NB4 (cell line): Measurements from ENCODE around the gene MCRS1.

Source experiments
- DNase-seq: peaks from one replicate; pipeline ENCODE4 v3.0.0; 2010; ENCODE audit warnings: low read depth
- H3K4me3 ChIP-seq: one replicate; pipeline ENCODE4 v1.5.1; 2011; ENCODE audit warnings: mild to moderate bottlenecking, low read depth, low read length, moderate library complexity
- MYC ChIP-seq: IDR thresholded peaks from 2 replicates; pipeline ENCODE4 v1.6.1; 2011; ENCODE audit warnings: low read depth, low read length
- POLR2A ChIP-seq: IDR thresholded peaks from 2 replicates; pipeline ENCODE4 v1.6.1; 2011; ENCODE audit warnings: mild to moderate bottlenecking; ENCODE audit not compliant: insufficient read length; ENCODE audit errors: extremely low read depth
- TF ChIP-seq, protein P1 (sequence below): IDR thresholded peaks from one replicate; pipeline ENCODE4 v1.5.1; 2012; ENCODE audit warnings: low read depth, low read length
- TF ChIP-seq, protein P2 (sequence below): IDR thresholded peaks from 2 replicates; pipeline ENCODE4 v1.6.1; 2011; ENCODE audit warnings: low read depth, low read length

Gene MCRS1

DNA sequence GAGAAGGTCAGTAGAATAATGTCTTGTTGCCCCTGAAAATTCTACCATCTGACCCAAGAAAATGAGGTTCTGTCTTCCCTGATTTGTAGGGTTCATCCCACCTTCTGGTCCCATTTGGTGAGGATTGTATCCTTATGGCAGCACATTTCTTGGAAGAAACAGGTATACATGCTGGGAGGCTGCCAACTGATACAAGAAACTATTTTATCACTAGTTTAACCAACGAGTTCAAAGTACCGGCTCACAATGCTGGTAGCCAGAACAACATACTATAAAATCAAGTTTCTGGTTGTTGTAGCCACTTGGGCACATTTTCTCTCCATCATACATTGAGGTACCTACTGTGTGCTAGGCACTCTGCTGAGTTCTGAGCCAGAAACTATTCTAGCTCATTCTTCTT, 36.2 kb downstream of the MCRS1 start:
- no peak for DNase-seq
- TF ChIP-seq, protein P1, sequence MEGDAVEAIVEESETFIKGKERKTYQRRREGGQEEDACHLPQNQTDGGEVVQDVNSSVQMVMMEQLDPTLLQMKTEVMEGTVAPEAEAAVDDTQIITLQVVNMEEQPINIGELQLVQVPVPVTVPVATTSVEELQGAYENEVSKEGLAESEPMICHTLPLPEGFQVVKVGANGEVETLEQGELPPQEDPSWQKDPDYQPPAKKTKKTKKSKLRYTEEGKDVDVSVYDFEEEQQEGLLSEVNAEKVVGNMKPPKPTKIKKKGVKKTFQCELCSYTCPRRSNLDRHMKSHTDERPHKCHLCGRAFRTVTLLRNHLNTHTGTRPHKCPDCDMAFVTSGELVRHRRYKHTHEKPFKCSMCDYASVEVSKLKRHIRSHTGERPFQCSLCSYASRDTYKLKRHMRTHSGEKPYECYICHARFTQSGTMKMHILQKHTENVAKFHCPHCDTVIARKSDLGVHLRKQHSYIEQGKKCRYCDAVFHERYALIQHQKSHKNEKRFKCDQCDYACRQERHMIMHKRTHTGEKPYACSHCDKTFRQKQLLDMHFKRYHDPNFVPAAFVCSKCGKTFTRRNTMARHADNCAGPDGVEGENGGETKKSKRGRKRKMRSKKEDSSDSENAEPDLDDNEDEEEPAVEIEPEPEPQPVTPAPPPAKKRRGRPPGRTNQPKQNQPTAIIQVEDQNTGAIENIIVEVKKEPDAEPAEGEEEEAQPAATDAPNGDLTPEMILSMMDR, result no peak
- TF ChIP-seq POLR2A, result no peak
- TF ChIP-seq, protein P2, sequence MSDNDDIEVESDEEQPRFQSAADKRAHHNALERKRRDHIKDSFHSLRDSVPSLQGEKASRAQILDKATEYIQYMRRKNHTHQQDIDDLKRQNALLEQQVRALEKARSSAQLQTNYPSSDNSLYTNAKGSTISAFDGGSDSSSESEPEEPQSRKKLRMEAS, result no peak
- TF ChIP-seq MYC, result no peak
- H3K4me3 ChIP-seq, result no peak overlapping the region

DNA sequence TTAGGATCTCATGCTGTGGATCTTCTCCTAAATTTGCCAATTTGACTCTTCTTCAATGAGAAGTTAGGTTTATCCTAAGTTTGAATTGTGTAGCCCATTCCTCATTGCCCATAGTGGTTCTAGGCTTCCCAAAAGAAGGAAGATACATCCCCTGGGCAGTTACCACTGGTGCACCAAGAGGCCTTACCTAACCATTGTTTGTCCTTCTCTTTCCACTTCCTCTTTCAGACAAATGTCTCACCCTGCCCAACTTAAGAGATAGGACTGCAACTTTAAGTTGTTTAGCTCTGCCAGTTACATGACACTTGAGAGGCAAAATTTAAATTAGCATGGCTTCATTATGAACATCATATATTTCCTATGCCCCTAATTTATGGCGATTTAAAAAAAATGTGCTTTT, 38.5 kb downstream of the MCRS1 start:
- TF ChIP-seq, protein P2, result no peak
- TF ChIP-seq MYC, result no peak
- DNase-seq, result peak; percentile 83
- no peak overlapping the region for H3K4me3 ChIP-seq

DNA sequence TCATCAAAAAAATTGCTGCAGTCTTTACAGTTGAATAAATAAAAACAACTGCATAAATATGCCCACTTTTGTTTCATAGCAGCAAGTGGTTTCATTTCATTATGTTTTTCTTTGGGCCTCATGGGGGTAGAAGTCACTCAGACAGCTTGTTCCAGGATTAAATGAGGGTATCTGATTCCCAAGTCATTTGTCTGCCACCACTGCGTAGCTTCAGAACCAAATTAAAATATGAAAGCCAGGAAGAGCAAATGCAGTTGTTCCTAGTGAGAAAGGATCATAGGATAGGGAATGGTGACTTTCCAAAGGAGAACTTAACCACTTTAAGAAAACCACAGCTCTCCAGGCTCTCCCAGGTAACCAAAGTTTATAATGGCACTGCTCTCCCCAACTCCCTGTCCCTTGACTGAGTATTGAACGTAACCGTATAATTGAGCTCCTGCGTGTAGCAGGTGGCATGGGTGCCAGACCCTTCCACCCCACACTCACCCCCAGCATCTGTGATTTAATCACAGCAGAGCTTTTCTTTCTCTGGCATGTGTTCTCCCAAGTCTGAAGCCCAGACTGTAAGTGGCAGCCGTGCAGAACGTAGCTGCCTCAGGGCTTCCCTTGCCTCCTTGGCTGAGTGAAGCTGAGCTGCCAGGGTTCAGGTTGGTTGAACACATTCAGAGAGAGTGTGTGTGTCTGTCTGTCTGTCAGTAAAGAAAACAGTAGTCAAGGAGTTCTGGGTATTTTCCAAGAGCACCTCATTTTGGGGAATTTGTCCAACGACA, 40.4 kb downstream of the MCRS1 start:
- no peak for DNase-seq
- TF ChIP-seq, protein P2, result no peak
- no peak for TF ChIP-seq MYC
- TF ChIP-seq POLR2A, result no peak
- TF ChIP-seq, protein P1, result no peak
- no peak overlapping the region for H3K4me3 ChIP-seq

DNA sequence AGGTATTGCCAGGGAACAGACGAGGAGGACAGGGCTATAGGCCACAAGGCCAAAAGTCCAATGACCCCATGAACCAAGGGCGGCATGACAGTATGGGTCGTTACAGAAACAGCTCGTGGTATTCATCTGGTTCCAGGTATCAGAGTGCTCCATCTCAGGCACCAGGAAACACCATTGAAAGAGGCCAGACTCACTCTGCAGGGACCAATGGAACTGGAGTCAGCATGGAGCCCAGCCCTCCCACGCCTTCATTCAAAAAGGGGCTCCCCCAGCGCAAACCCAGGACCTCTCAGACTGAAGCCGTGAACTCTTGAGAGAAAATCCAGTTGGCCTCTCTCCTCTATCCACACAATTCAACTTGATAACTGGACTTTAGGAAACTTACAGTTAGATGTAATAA, 42.0 kb downstream of the MCRS1 start:
- no peak overlapping the region for H3K4me3 ChIP-seq
- TF ChIP-seq, protein P2, result no peak
- TF ChIP-seq, protein P1, result no peak
- TF ChIP-seq POLR2A (no peak), MYC (no peak)
- no peak for DNase-seq

DNA sequence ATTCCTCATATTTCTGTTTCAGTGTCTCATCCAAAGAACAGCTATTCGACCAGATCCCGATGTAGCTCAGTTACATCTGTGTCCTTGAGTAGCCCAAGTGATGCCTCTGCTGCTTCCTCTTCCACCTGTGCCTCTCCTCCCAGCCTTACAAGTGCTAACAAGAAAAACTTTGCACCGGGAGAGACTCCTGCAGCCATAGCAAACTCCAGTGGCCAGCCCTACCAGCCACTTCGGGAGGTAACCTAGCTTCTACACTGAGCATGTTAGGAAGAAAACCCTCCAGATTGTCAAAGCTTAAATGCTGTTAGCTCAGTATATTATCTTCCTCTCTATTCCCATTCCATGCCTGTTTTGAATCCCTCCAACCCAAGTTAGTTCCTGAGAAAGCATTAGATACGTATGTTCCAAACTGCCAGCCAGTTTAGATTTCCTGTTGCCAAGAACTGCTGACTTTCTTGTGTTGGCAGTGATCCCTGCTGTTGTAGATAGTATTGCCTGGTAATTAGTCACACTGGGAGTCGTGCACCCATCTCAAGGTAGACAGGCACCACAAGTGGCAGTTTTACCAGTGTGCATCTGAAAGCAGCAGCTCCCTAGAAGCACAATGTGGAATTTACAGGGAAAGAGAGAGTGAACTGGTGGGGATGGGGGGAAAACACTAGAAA, 43.1 kb downstream of the MCRS1 start:
- no peak overlapping the region for H3K4me3 ChIP-seq
- no peak for DNase-seq
- TF ChIP-seq, protein P1, result no peak
- TF ChIP-seq POLR2A, result no peak
- TF ChIP-seq, protein P2, result no peak
- TF ChIP-seq MYC, result no peak

DNA sequence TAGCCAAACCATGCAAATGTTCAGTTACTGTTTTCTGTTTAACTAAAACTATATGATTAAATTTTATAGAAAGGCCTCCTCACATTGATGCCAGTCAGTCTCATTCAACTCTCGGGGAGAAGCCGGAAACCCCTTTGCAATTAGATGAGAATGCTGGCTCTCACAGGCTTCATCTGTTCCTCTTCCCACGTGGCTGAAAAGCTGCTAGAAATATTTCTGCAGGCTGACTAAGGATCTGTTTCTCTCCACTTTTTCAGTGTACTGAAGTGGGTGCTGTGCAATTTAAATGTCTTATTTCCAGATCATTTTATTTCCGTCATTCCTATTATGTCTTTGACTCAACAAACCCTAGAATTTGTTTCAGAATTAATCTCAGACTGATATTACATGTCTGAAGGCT, 46.6 kb downstream of the MCRS1 start:
- no peak for DNase-seq
- no peak overlapping the region for H3K4me3 ChIP-seq
- TF ChIP-seq, protein P1, result no peak
- TF ChIP-seq MYC (no peak), POLR2A (no peak)
- TF ChIP-seq, protein P2, result no peak
